Measurements from ENCODE around the gene IMP3.

DNA sequence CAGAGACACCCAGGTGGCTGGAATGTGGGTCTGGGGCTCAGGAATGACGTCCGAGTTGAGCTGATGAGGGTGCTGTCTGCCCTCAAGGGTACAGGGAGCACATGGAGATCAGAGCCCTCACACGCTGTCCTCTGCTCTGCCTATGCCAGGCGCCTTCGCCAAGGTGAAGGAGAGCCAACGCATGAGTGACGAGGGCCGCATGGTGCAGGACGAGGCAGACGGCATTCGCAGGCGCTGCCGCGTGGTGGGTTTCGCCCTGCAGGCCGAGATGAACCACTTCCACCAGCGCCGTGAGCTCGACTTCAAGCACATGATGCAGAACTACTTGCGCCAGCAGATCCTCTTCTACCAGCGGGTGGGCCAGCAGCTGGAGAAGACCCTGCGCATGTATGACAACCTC is 16.8 kb upstream of the IMP3 start:
- TF ChIP-seq POLR2A (IDR thresholded peaks at IDR 0.05) = no peak
- TF ChIP-seq, protein P1, sequence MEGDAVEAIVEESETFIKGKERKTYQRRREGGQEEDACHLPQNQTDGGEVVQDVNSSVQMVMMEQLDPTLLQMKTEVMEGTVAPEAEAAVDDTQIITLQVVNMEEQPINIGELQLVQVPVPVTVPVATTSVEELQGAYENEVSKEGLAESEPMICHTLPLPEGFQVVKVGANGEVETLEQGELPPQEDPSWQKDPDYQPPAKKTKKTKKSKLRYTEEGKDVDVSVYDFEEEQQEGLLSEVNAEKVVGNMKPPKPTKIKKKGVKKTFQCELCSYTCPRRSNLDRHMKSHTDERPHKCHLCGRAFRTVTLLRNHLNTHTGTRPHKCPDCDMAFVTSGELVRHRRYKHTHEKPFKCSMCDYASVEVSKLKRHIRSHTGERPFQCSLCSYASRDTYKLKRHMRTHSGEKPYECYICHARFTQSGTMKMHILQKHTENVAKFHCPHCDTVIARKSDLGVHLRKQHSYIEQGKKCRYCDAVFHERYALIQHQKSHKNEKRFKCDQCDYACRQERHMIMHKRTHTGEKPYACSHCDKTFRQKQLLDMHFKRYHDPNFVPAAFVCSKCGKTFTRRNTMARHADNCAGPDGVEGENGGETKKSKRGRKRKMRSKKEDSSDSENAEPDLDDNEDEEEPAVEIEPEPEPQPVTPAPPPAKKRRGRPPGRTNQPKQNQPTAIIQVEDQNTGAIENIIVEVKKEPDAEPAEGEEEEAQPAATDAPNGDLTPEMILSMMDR (IDR thresholded peaks at IDR 0.05) = no peak
